Measurements from ENCODE around the gene ANTXR2. TPM values are rescaled to one million over a fixed set of nuclear protein-coding genes. Genes with fewer than 3 reads are reported as not detected.
A peak's percentile ranks its signal among the peaks of the same experiment; 100 is the strongest.

Gene ANTXR2
- total RNA-seq, 2 donors from 2014 or later, result 38.6 to 60.1 TPM

DNA sequence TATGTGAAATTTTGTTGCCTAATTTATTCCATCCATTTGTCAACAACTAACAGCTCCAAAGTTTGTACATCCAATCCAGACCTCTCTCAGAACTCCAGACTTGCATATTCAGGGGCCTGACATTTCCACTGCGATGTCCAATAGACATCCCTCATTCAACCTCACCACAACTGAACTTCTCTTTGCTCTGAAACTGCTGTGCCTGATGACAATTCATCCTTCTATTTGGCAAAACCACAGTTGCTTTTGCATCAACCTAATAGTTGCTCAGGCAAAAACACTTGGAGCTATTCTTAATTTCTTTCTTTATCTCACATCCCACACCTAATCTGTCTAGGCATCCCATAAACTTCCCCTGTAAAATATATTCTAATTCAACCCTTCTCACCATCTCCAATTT, 56.5 kb downstream of the ANTXR2 start:
- no peaks in the 10 kb centered on the region for H3K9me3 Mint-ChIP-seq
- H3K4me1 Mint-ChIP-seq (ENCODE audit: low read depth in 2 of 2), result peaks cover 7 to 11% of the 10 kb centered on the region in 2 donors
- H3K36me3 Mint-ChIP-seq, result peaks cover 11% of the 10 kb centered on the region
- ATAC-seq (no peak), DNase-seq (ENCODE audit: low spot score) (no peak)
- H3K27ac Mint-ChIP-seq, result no peak overlapping the region
- no peaks in the 10 kb centered on the region for H3K27me3 Mint-ChIP-seq
- H3K4me3 Mint-ChIP-seq, result no peak overlapping the region

DNA sequence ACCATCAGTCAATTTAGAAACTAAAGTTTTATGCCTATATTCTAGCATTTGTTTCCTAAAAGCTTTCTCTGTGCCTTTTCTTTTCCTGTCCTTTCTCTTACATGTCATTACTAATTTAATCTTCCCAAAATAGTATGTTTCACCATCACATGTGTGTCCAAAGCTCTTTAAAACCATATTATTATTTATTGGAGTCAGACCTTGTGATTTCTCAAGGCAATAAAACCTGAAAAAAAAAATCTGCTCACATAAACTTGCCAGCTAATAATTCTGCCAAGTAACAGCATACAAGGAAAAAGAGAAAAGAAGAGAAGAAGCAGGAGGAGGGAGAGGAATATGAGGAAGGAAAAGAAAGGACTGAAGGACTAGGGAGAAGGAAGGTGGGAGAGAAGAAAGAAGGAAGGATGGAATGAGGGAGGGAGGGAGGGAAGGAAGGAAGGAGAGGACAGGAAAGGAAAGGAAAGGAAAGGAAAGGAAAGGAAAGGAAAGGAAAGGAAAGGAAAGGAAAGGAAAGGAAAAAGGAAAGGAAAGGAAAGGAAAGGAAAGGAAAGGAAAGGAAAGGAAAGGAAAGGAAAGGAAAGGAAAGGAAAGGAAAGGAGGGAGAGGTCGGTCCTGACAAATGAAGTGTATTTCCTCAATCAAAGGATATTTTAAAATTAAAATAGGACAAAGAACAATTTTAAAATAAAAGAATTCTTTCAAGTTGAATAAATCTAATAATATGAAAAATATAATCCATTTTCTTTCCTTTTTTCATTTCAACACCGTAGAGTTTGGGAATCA, 57.4 kb downstream of the ANTXR2 start:
- H3K4me3 Mint-ChIP-seq, result no peak overlapping the region
- H3K9me3 Mint-ChIP-seq, result no peaks in the 10 kb centered on the region
- peaks cover 9% of the 10 kb centered on the region for H3K36me3 Mint-ChIP-seq
- ATAC-seq, result no peak
- no peaks in the 10 kb centered on the region for H3K27me3 Mint-ChIP-seq
- no peak overlapping the region for H3K27ac Mint-ChIP-seq
- peaks cover 7 to 17% of the 10 kb centered on the region in 2 donors for H3K4me1 Mint-ChIP-seq (ENCODE audit: low read depth in 2 of 2)
- no peak for DNase-seq (ENCODE audit: low spot score)

DNA sequence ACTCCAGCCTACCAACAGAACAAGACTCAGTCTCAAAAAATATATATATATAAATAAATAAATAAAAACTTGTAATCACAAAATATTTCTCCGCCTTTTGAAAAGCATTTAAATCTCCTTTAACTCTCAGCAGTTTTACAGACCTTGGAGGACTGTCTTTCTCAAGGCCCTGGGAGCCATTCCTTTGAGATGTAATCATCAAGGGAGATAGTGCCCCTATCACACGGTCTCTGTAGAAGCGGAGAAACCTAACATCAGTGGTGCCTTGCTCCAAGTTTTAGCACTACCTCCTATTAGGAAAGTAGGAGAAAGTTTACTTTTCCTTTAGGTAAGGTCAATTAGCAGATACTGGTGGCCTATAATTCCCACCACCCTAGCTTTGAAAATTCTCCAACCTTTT, 58.5 kb downstream of the ANTXR2 start:
- Mint-ChIP-seq H3K27ac (no peak overlapping the region), H3K36me3 (peaks cover 14% of the 10 kb centered on the region), H3K4me3 (no peak overlapping the region), H3K27me3 (no peaks in the 10 kb centered on the region), H3K9me3 (no peaks in the 10 kb centered on the region), H3K4me1 (ENCODE audit: low read depth in 2 of 2) (peaks cover 15 to 27% of the 10 kb centered on the region in 2 donors)
- DNase-seq (ENCODE audit: low spot score), result no peak
- no peak for ATAC-seq

DNA sequence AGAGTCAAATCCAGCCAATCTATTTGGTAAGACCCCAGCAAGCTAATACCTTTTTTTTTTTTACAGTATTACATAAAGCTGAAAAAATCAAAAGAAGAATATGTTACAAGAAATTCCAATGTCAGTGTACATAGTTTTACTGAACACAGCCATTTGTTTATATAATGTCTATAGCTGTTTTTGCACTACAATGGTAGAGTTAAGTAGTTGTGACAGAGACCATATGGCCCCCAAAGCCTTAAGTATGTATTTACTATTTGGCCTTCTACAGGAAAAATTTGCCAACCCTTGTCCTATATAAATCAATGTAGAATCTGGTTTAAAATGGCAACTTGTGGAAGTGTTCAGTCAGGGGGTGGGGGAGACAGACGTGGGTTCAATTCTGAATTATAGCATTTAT, 60.7 kb downstream of the ANTXR2 start:
- Mint-ChIP-seq H3K27me3 (no peaks in the 10 kb centered on the region), H3K27ac (peak overlapping the region; percentile 83 to 99), H3K4me1 (ENCODE audit: low read depth in 2 of 2) (peaks cover 26 to 44% of the 10 kb centered on the region in 2 donors), H3K9me3 (no peaks in the 10 kb centered on the region), H3K36me3 (peaks cover 18% of the 10 kb centered on the region), H3K4me3 (no peak overlapping the region)
- DNase-seq (ENCODE audit: low spot score) (no peak), ATAC-seq (no peak)

DNA sequence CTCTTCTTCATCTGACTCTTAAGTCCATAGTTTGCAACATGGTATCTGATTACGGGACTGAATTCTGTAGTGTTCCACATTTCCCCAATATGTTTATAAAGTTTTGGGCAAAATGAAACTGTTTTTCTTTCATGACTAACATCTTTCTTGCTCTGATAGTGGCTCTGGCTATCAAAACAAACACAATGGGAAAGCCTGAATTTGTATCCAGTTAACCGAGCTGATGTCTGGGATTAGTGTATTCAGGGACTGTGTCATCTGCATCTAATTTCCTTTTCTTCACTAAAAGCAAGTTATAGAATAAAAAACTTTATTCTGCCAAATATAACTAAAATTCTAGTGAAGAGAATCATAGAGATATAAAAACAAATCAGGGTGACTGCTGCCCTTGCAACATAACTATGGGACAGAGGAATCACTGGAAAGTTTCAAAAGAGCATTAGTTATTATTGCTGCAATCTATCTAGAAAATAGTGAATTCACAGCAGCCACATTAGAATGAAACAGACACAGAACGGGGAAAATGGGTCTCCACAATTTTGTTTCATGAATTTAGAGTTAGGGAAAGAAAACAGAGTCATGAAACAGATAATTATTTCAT, 61.3 kb downstream of the ANTXR2 start:
- H3K9me3 Mint-ChIP-seq, result peaks cover 3% of the 10 kb centered on the region
- H3K4me1 Mint-ChIP-seq (ENCODE audit: low read depth in 2 of 2), result peaks cover 30 to 50% of the 10 kb centered on the region in 2 donors
- ATAC-seq, result no peak
- no peak for DNase-seq (ENCODE audit: low spot score)
- peaks cover 23% of the 10 kb centered on the region for H3K36me3 Mint-ChIP-seq
- no peaks in the 10 kb centered on the region for H3K27me3 Mint-ChIP-seq
- H3K27ac Mint-ChIP-seq, result peak overlapping the region; percentile 83 to 99
- peak overlapping the region; percentile 19 for H3K4me3 Mint-ChIP-seq

DNA sequence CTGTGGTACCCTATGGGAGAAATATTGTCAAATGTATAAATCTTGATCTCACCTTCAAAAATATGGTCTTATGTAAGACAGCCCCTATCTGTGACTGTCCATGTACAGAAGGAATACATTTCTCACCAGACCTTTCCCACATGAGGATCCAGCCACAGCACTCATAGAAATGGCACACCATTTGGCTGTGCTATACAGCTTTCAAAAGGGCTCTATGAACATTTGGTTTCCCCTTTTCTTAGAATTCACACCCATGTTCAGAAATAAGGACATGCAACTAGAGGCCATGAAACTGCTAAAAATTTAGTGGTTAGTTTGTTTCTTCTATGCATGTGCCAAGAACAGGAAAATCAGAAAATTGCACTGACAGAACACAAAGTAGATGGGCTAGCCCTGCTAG, 62.7 kb downstream of the ANTXR2 start:
- Mint-ChIP-seq H3K27me3 (no peaks in the 10 kb centered on the region), H3K36me3 (peaks cover 32% of the 10 kb centered on the region), H3K9me3 (peaks cover 4% of the 10 kb centered on the region), H3K4me1 (ENCODE audit: low read depth in 2 of 2) (peaks cover 42 to 64% of the 10 kb centered on the region in 2 donors), H3K4me3 (peak overlapping the region; percentile 70), H3K27ac (peak overlapping the region; percentile 83 to 99)
- DNase-seq (ENCODE audit: low spot score) (no peak), ATAC-seq (peak; percentile 53 to 72)

DNA sequence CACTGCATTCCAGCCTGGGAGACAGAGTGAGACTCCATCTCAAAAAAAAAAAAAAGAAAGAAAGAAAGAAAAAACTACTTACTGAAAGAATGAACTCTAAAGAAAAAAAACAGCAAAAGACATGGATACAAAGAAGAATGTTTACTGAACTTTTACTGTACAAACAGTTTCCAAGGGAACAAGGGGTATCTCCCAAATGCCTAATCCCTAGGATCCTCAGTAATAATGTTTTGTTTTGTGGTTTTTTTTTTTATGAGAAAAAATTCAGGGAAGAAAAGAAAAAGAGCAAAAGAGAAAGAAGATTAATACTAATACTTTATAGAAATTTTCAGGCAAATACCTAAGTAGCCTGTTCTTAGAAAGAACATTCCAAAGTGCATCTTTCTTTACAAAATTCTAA, 63.2 kb downstream of the ANTXR2 start:
- Mint-ChIP-seq H3K27ac (peak overlapping the region; percentile 83 to 99), H3K4me1 (ENCODE audit: low read depth in 2 of 2) (peaks cover 42 to 65% of the 10 kb centered on the region in 2 donors), H3K4me3 (peak overlapping the region; percentile 70), H3K9me3 (peaks cover 4% of the 10 kb centered on the region), H3K36me3 (peaks cover 34% of the 10 kb centered on the region), H3K27me3 (no peaks in the 10 kb centered on the region)
- ATAC-seq, result no peak
- DNase-seq (ENCODE audit: low spot score), result no peak

DNA sequence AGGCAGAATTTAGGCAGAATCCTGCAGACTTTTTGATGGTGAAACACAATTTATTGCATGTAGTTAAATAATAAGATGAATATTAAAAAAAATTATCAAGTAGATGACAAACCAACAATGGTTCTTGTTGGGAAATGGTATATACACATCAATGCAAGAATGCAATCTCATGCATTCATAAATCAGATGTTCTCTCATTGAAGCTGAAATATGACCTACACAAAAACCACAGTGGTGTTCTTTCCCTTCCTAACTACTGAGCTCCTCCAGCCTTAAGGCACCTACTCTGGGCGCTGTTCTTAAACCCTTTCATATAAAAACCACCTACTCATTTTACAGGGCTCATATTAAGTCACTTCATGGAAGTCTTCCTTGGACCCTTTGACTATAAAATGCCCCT, 64.1 kb downstream of the ANTXR2 start:
- H3K4me1 Mint-ChIP-seq (ENCODE audit: low read depth in 2 of 2), result peaks cover 42 to 71% of the 10 kb centered on the region in 2 donors
- peaks cover 9% of the 10 kb centered on the region for H3K9me3 Mint-ChIP-seq
- no peak for DNase-seq (ENCODE audit: low spot score)
- H3K27ac Mint-ChIP-seq, result peak overlapping the region; percentile 83 to 99
- peak overlapping the region; percentile 70 for H3K4me3 Mint-ChIP-seq
- H3K27me3 Mint-ChIP-seq, result no peaks in the 10 kb centered on the region
- peaks cover 38% of the 10 kb centered on the region for H3K36me3 Mint-ChIP-seq
- ATAC-seq, result no peak

DNA sequence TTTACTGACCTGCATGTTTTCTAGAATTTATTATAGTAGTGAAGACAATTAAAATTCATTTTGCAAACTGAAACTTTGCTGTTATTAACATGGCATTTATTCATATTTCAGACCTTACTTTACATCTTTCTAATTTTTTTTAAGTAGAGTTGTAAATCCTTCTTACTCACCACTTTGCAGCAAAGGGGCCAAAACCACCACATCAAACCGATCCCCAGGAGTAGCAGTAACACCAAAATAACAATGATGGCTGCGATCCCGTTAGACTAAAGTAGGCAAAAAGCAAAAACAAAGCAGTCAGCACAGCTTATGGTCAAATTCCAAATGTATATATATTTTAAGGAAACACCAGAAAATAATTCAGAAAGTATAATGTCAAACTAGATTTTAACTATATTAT, 64.7 kb downstream of the ANTXR2 start:
- H3K4me3 Mint-ChIP-seq, result peak overlapping the region; percentile 88
- H3K9me3 Mint-ChIP-seq, result peaks cover 9% of the 10 kb centered on the region
- H3K27me3 Mint-ChIP-seq, result no peaks in the 10 kb centered on the region
- ATAC-seq (no peak), DNase-seq (ENCODE audit: low spot score) (no peak)
- H3K36me3 Mint-ChIP-seq, result peaks cover 36% of the 10 kb centered on the region
- H3K4me1 Mint-ChIP-seq (ENCODE audit: low read depth in 2 of 2), result peaks cover 42 to 71% of the 10 kb centered on the region in 2 donors
- H3K27ac Mint-ChIP-seq, result peak overlapping the region; percentile 94 to 99

DNA sequence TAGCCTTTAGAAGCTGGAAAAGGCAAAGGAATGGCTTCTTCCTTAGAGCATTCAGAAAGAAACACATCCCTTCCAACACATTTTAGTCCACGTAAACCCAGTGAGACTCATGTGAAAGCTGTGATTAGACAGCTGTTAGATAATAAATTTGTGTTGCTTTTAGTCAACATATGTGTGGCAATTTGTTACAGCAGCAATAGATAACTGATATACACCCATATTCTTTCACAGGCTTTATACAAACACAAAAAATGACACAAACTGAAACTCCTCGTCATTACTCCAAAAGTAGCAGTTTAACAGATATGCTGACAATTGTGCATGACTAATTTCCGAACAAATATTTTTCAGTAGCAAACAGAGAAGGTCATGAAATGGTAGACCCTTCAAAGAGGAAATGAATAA, 65.3 kb downstream of the ANTXR2 start:
- H3K4me1 Mint-ChIP-seq (ENCODE audit: low read depth in 2 of 2), result peaks cover 40 to 66% of the 10 kb centered on the region in 2 donors
- peak overlapping the region; percentile 94 to 99 for H3K27ac Mint-ChIP-seq
- peak overlapping the region; percentile 88 for H3K4me3 Mint-ChIP-seq
- H3K9me3 Mint-ChIP-seq, result peaks cover 9% of the 10 kb centered on the region
- no peaks in the 10 kb centered on the region for H3K27me3 Mint-ChIP-seq
- DNase-seq (ENCODE audit: low spot score) (no peak), ATAC-seq (peak; percentile 77 to 79)
- peaks cover 36% of the 10 kb centered on the region for H3K36me3 Mint-ChIP-seq

DNA sequence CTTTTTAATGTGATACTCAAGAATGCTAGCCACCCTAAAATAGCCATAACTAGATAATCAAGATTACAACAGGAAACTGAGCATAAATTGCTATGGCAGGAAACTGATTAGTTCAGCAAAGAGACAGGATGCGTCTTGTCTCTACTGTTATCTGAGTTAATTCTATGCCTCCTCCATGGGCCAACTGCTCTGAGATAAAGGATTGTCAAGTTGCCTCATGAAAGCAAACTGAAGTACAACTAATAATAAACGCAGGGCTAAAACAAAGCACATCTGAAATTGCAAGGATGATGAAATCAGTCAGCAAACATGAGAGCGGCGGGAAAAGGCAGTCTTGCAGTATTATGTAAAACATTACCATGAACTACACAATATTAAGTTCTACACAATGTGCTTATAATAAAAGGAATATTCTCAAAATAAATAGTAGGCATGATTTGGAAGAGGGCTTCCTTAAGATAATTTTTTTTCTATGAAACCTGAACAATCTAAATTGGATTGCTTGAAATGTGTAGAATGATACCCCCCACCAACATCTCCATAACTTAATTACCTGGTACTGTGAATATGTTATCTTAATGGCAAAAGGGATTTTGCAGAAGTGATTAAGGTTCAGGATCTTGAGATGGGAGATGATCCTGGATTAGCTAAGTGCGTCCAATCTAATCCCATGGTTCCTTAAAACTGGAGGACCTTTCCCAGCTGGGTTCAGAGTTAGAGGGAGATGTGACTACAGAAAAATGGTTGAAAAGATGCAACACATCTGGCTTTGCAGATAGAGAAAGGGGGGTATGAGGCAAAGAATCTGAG, 65.9 kb downstream of the ANTXR2 start:
- Mint-ChIP-seq H3K27ac (peak overlapping the region; percentile 94 to 99), H3K36me3 (peaks cover 36% of the 10 kb centered on the region), H3K4me3 (peak overlapping the region; percentile 88), H3K9me3 (peaks cover 9% of the 10 kb centered on the region), H3K27me3 (no peaks in the 10 kb centered on the region), H3K4me1 (ENCODE audit: low read depth in 2 of 2) (peaks cover 40 to 65% of the 10 kb centered on the region in 2 donors)
- ATAC-seq (peak in 1 of 2 donors; percentile 25), DNase-seq (ENCODE audit: low spot score) (no peak)

DNA sequence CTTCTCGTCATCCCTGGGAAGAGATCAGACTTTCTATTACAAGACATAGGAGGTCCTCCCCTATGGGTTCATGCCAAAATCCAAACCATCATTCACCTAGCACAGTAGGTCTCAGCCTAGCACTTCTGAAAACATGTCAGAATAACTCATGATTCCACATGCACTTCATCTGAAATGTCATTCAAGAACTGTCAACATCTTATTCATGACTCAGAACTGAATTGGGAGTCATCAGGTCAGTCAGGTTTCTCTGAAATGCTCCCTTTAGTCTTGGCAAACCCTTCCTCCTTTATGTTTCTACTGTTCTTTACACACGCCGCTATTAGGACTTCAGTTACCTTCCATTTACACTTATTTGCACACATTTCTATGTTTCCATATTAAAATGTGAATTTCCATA, 67.2 kb downstream of the ANTXR2 start:
- H3K36me3 Mint-ChIP-seq, result peaks cover 32% of the 10 kb centered on the region
- peaks cover 9% of the 10 kb centered on the region for H3K9me3 Mint-ChIP-seq
- H3K4me1 Mint-ChIP-seq (ENCODE audit: low read depth in 2 of 2), result peaks cover 38 to 54% of the 10 kb centered on the region in 2 donors
- ATAC-seq (peak; percentile 82 to 83), DNase-seq (ENCODE audit: low spot score) (no peak)
- peak overlapping the region; percentile 94 to 99 for H3K27ac Mint-ChIP-seq
- H3K27me3 Mint-ChIP-seq, result no peaks in the 10 kb centered on the region
- H3K4me3 Mint-ChIP-seq, result peak overlapping the region; percentile 88

DNA sequence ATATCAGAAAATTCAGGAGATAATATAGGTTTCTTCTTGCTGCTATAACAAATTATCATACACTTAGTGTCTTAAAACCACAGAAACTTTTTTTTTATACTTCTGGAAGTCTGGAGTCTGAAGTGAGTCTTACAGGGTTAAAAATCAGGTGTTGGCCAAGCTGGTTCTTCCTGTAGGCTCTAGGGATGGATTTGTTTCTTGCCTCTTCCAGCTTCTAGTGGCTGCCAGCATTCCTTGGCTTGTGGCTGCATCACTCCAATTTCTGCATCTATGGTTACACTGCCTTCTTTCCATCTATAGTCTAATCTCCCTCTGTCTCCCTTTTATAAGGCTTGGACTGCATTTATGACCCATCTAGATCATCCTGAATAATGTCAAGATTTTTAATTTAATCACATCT, 68.7 kb downstream of the ANTXR2 start:
- DNase-seq (ENCODE audit: low spot score) (no peak), ATAC-seq (no peak)
- Mint-ChIP-seq H3K36me3 (peaks cover 28% of the 10 kb centered on the region), H3K27me3 (no peaks in the 10 kb centered on the region), H3K9me3 (peaks cover 9% of the 10 kb centered on the region), H3K27ac (peak overlapping the region; percentile 94 to 99), H3K4me1 (ENCODE audit: low read depth in 2 of 2) (peaks cover 28 to 44% of the 10 kb centered on the region in 2 donors), H3K4me3 (peak overlapping the region; percentile 9)
